Activated naive CD8-positive, alpha-beta T cell (primary cell): Measurements from ENCODE around the gene TRAF6.
"Not testable (repeated sequence)": the region's sequence is repeated elsewhere in the genome, so short reads cannot be mapped to it uniquely, and the experiment has no call there.

Experiments used
- H3K27ac Mint-ChIP-seq: one replicate; pipeline ENCODE4 v1.8.0; 2021; ENCODE audit warnings: mixed read lengths
- H3K27me3 Mint-ChIP-seq: one replicate; pipeline ENCODE4 v1.8.0; 2021; ENCODE audit warnings: mixed read lengths
- H3K36me3 Mint-ChIP-seq: one replicate; pipeline ENCODE4 v1.8.0; 2021; ENCODE audit warnings: mixed read lengths
- H3K4me1 Mint-ChIP-seq: one replicate; pipeline ENCODE4 v1.8.0; 2021; ENCODE audit warnings: low read depth, mixed read lengths
- H3K4me3 Mint-ChIP-seq: one replicate; pipeline ENCODE4 v1.8.0; 2021; ENCODE audit warnings: mild to moderate bottlenecking, mixed read lengths
- H3K9me3 Mint-ChIP-seq: one replicate; pipeline ENCODE4 v1.8.0; 2021; ENCODE audit warnings: low read depth, mixed read lengths

Gene TRAF6

GRCh38 chr11:36509694-36510593, at the start of gene TRAF6:
Gene TRAF6, minus strand, starts transcription at chr11:36510272. Its CDS starts 8,757 bp downstream, at chr11:36501515.
- no peaks in the 10 kb centered on the region for H3K36me3 Mint-ChIP-seq
- H3K27me3 Mint-ChIP-seq = peaks cover 3% of the 10 kb centered on the region
- H3K27ac Mint-ChIP-seq = peak within 1 kb of the TSS; percentile 89
- H3K9me3 Mint-ChIP-seq = no peaks in the 10 kb centered on the region
- H3K4me1 Mint-ChIP-seq = peaks cover 31% of the 10 kb centered on the region
- H3K4me3 Mint-ChIP-seq = peak within 1 kb of the TSS; percentile 98

DNA sequence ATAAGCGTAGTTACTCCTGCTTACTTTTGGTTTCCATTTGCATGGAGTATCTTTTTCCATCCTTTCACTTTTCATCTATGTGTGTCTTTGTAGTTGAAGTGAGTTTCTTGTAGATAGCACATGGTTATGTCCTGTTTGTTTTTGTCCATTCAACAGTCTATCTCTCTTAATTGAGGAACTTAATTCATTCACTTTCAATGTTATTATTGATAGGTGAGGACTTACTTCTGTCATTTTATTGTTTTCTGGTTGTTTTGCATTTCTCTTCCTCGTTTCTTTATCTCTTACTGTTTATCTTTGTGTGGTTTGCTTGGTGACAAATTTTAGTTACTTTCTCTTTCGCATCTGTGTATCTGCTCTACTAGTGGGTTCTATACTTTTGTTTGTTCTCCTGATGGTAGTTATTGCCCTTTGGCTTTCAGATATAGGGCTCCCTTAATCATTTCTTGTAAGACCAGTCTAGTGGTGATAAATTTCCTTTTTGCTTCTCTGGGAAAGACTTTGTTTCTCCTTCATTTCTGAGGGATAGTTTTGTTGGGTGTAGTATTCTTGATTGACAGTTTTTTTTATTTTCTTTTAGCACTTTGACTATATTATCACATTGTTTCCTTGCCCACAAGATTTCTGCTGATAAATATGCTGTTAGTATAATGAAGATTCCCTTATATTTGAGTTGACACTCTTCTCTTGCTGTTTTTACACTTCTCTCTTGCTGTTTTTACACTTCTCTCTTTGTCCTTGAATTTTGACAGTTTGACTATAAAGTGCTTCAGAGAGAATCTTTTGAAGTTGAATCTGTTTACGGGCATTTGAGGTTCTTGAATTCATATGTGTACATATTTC, 48.7 kb upstream of the TRAF6 start:
- Mint-ChIP-seq H3K27ac (peak overlapping the region; percentile 48), H3K4me1 (peaks cover 18% of the 10 kb centered on the region), H3K27me3 (peaks cover 13% of the 10 kb centered on the region), H3K9me3 (no peaks in the 10 kb centered on the region), H3K4me3 (peak overlapping the region; percentile 14), H3K36me3 (no peaks in the 10 kb centered on the region)

DNA sequence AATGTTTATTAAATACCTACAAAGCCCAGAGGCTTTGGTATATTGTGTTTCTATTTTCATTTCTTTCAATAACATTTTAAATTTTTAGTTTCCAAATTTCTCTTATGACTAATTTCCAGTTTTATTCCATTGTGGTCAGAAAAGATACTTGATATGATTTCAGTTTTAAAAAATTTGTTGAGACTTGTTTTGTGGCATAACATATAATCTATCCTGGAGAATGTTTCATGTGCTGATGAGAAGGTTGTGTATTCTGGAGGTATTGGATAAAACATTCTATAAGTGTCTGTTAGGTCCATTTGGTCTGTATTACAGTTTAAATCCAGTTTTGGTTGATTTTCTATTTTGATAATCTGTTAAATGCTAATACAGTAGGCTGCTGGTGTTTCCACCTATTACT, 47.9 kb upstream of the TRAF6 start:
- no peak overlapping the region for H3K27ac Mint-ChIP-seq
- H3K27me3 Mint-ChIP-seq = peaks cover 13% of the 10 kb centered on the region
- peaks cover 18% of the 10 kb centered on the region for H3K4me1 Mint-ChIP-seq
- no peak overlapping the region for H3K4me3 Mint-ChIP-seq
- H3K9me3 Mint-ChIP-seq = no peaks in the 10 kb centered on the region
- H3K36me3 Mint-ChIP-seq = no peaks in the 10 kb centered on the region

- peaks cover 13% of the 10 kb centered on the region for H3K27me3 Mint-ChIP-seq
- not testable (repeated sequence) for H3K9me3 Mint-ChIP-seq, H3K4me3 Mint-ChIP-seq, H3K27ac Mint-ChIP-seq, H3K36me3 Mint-ChIP-seq
- H3K4me1 Mint-ChIP-seq = peaks cover 18% of the 10 kb centered on the region
These were observed 47.3 kb upstream of the TRAF6 start for GRCh38 chr11:36557390-36557789.

GRCh38 chr11:36550385-36551115, 40.5 kb upstream of the TRAF6 start:
- H3K4me3 Mint-ChIP-seq = no peak overlapping the region
- H3K4me1 Mint-ChIP-seq = no peaks in the 10 kb centered on the region
- H3K27me3 Mint-ChIP-seq = no peaks in the 10 kb centered on the region
- no peak overlapping the region for H3K27ac Mint-ChIP-seq
- no peaks in the 10 kb centered on the region for H3K36me3 Mint-ChIP-seq
- H3K9me3 Mint-ChIP-seq = peaks cover 6% of the 10 kb centered on the region

GRCh38 chr11:36540998-36541397, 30.9 kb upstream of the TRAF6 start:
- peaks cover 5% of the 10 kb centered on the region for H3K27me3 Mint-ChIP-seq
- no peak overlapping the region for H3K27ac Mint-ChIP-seq
- no peaks in the 10 kb centered on the region for H3K36me3 Mint-ChIP-seq
- no peak overlapping the region for H3K4me3 Mint-ChIP-seq
- no peaks in the 10 kb centered on the region for H3K4me1 Mint-ChIP-seq
- H3K9me3 Mint-ChIP-seq = no peaks in the 10 kb centered on the region

DNA sequence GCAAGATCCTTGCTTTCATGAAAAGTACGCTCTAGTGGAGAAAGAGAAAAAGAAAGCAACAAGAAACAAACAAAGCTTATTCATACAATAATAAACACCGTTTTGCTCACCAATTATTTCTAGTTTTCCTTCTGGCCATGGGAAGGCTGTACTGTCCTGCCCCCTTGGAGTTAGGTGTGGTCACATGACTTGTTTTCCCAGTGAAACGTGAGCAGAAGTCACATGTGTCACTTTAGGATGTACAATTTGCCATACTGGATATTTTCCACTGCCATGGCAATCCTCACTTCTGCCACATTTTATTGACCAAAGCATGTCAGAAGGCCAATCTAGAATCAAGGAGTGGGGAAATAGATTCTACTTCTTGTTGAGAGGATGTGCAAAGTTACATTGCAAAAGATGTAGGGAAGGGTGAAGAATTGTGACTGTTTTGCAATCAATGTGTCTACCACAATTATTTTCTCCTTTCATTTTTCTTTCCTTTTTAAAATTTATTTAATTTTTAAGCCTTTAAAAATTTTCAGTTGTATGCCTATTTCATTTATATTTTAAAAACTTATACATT, 24.3 kb upstream of the TRAF6 start:
- H3K9me3 Mint-ChIP-seq = no peaks in the 10 kb centered on the region
- H3K27me3 Mint-ChIP-seq = peaks cover 4% of the 10 kb centered on the region
- no peaks in the 10 kb centered on the region for H3K36me3 Mint-ChIP-seq
- no peaks in the 10 kb centered on the region for H3K4me1 Mint-ChIP-seq
- no peak overlapping the region for H3K27ac Mint-ChIP-seq
- no peak overlapping the region for H3K4me3 Mint-ChIP-seq

- peaks cover 8% of the 10 kb centered on the region for H3K27me3 Mint-ChIP-seq
- H3K27ac Mint-ChIP-seq = no peak overlapping the region
- no peaks in the 10 kb centered on the region for H3K9me3 Mint-ChIP-seq
- H3K4me3 Mint-ChIP-seq = no peak overlapping the region
- no peaks in the 10 kb centered on the region for H3K4me1 Mint-ChIP-seq
- no peaks in the 10 kb centered on the region for H3K36me3 Mint-ChIP-seq
These were observed 23.0 kb upstream of the TRAF6 start for GRCh38 chr11:36532941-36533601.

DNA sequence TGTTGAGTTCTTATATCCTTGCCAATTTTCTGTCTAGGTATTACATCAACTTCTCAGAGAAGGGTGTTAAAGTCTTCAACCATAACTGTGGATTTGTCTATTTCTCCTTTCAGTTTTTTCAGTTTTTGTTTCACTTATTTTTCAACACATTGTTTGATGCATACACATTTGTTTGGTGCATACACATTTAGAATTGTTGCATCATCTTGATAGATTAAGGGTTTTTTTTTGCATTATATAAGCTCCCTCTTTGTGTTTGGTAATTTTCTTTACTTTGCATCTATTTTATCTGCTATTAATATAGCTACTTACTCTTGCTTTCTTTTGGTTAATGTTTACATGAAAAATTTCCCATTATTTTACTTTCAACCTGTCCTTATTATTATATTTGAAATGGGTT, 20.8 kb upstream of the TRAF6 start:
- no peaks in the 10 kb centered on the region for H3K36me3 Mint-ChIP-seq
- H3K4me3 Mint-ChIP-seq = no peak overlapping the region
- no peaks in the 10 kb centered on the region for H3K4me1 Mint-ChIP-seq
- H3K27me3 Mint-ChIP-seq = peaks cover 14% of the 10 kb centered on the region
- no peak overlapping the region for H3K27ac Mint-ChIP-seq
- peaks cover 3% of the 10 kb centered on the region for H3K9me3 Mint-ChIP-seq

- no peaks in the 10 kb centered on the region for H3K36me3 Mint-ChIP-seq
- peaks cover 6% of the 10 kb centered on the region for H3K27me3 Mint-ChIP-seq
- no peak overlapping the region for H3K27ac Mint-ChIP-seq
- H3K9me3 Mint-ChIP-seq = no peaks in the 10 kb centered on the region
- H3K4me1 Mint-ChIP-seq = peaks cover 8% of the 10 kb centered on the region
- H3K4me3 Mint-ChIP-seq = no peak overlapping the region
These were observed 3.9 kb upstream of the TRAF6 start for GRCh38 chr11:36513965-36514364.

DNA sequence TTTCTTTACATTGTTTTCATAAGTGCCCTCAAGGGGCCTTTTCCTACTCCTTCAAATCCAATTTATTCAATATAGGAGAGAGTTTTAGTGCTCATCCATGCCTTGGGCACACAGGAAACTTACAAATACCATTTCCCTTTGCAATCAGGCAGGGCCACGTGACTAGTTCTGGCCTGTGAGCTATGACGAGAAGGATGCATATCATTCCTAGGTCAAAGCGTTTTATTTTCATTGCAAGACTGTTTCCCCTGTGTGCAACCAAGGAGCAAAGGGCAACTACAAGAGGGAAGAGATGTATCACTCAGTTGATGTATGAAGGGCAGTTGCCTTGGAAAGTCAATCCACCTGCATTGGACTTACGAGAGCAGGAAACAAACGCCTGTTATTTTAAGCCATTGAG, 1.9 kb upstream of the TRAF6 start:
- Mint-ChIP-seq H3K4me1 (peaks cover 18% of the 10 kb centered on the region), H3K9me3 (no peaks in the 10 kb centered on the region), H3K4me3 (no peak overlapping the region), H3K36me3 (no peaks in the 10 kb centered on the region), H3K27ac (no peak overlapping the region), H3K27me3 (peaks cover 3% of the 10 kb centered on the region)

DNA sequence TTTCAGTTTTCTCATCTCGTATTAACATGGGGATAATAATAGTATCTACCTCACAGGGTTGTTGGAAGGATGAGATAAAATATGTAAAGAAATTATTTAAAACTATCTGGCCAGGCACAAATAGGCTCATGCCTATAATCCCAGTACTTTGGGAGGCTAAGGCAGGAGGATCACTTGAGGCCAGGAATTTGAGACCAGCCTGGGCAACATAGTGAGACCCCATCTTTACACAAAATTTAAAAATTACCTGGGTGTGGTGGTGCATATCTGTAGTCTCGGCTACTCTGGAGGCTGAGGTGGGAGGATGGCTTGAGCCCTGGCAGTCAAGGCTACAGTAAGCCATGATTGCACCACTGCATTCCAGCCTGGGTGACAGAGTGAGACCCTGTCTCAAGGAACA, 990 bp upstream of the TRAF6 start:
- H3K9me3 Mint-ChIP-seq, H3K27ac Mint-ChIP-seq, H3K27me3 Mint-ChIP-seq, H3K36me3 Mint-ChIP-seq: not testable (repeated sequence)
- Mint-ChIP-seq H3K4me3 (peak overlapping the region; percentile 98), H3K4me1 (peaks cover 20% of the 10 kb centered on the region)

- Mint-ChIP-seq H3K27ac (peak overlapping the region; percentile 13), H3K4me1 (peaks cover 25% of the 10 kb centered on the region), H3K4me3 (peak overlapping the region; percentile 98), H3K27me3 (peaks cover 3% of the 10 kb centered on the region), H3K36me3 (no peaks in the 10 kb centered on the region), H3K9me3 (no peaks in the 10 kb centered on the region)
These were observed 496 bp upstream of the TRAF6 start for GRCh38 chr11:36510594-36510942.

- H3K4me1 Mint-ChIP-seq = peaks cover 37% of the 10 kb centered on the region
- no peaks in the 10 kb centered on the region for H3K9me3 Mint-ChIP-seq
- H3K4me3 Mint-ChIP-seq = peak overlapping the region; percentile 98
- peaks cover 3% of the 10 kb centered on the region for H3K27me3 Mint-ChIP-seq
- H3K36me3 Mint-ChIP-seq = peaks cover 5% of the 10 kb centered on the region
- H3K27ac Mint-ChIP-seq = peak overlapping the region; percentile 89
These were observed 852 bp downstream of the TRAF6 start for GRCh38 chr11:36509201-36509639.
